ENCODE data around the gene TDRKH. TPM values are rescaled to one million over a fixed set of nuclear protein-coding genes. Genes with fewer than 3 reads are reported as not detected.

Gene TDRKH
- total RNA-seq, 1 donor, result 1.7 TPM

- no peak overlapping the region for H3K4me3 ChIP-seq (ENCODE audit: low read depth, low read length)
- no peak for TF ChIP-seq CTCF (IDR thresholded peaks at IDR 0.05; ENCODE audit: insufficient read depth, low read depth, low read length)
- no peak for DNase-seq (ENCODE audit: low read depth)
These were observed 39.8 kb upstream of the TDRKH start for GRCh38 chr1:151830055-151830454.

- H3K4me3 ChIP-seq (ENCODE audit: low read depth, low read length), result no peak overlapping the region
- TF ChIP-seq CTCF (IDR thresholded peaks at IDR 0.05; ENCODE audit: insufficient read depth, low read depth, low read length), result no peak
- DNase-seq (ENCODE audit: low read depth), result no peak
These were observed 39.2 kb upstream of the TDRKH start for GRCh38 chr1:151829352-151830046.

- no peak overlapping the region for H3K4me3 ChIP-seq (ENCODE audit: low read depth, low read length)
- peak; percentile 17 for DNase-seq (ENCODE audit: low read depth)
- TF ChIP-seq CTCF (IDR thresholded peaks at IDR 0.05; ENCODE audit: insufficient read depth, low read depth, low read length), result no peak
These were observed 38.6 kb upstream of the TDRKH start for GRCh38 chr1:151828921-151829320.

- no peak overlapping the region for H3K4me3 ChIP-seq (ENCODE audit: low read depth, low read length)
These were observed 37.6 kb upstream of the TDRKH start for GRCh38 chr1:151827853-151828252.

GRCh38 chr1:151825751-151826660, 35.7 kb upstream of the TDRKH start:
- no peak for TF ChIP-seq CTCF (IDR thresholded peaks at IDR 0.05; ENCODE audit: insufficient read depth, low read depth, low read length)
- no peak for DNase-seq (ENCODE audit: low read depth)

More at GRCh38 chr1:151827853-151828252, 37.6 kb upstream of the TDRKH start:
- DNase-seq (ENCODE audit: low read depth), result no peak
- no peak for TF ChIP-seq CTCF (IDR thresholded peaks at IDR 0.05; ENCODE audit: insufficient read depth, low read depth, low read length)

GRCh38 chr1:151825204-151825603, 34.9 kb upstream of the TDRKH start:
- no peak overlapping the region for H3K4me3 ChIP-seq (ENCODE audit: low read depth, low read length)
- no peak for DNase-seq (ENCODE audit: low read depth)
- TF ChIP-seq CTCF (IDR thresholded peaks at IDR 0.05; ENCODE audit: insufficient read depth, low read depth, low read length), result no peak

More at GRCh38 chr1:151825751-151826660, 35.7 kb upstream of the TDRKH start:
- H3K4me3 ChIP-seq (ENCODE audit: low read depth, low read length), result no peak overlapping the region
